ENCODE results near the gene FTSJ3. TPM values are rescaled to one million over a fixed set of nuclear protein-coding genes. Genes with fewer than 3 reads are reported as not detected.
A peak's percentile ranks its signal among the peaks of the same experiment; 100 is the strongest.

The FTSJ3 gene
- total RNA-seq, 4 donors from 2014 or later: 46.8 to 72.4 (median 56.2) TPM

- no peak for DNase-seq (ENCODE audit: extremely low spot score)
- Histone ChIP-seq H3K4me1 (peaks cover 5 to 15% (median 12%) of the 10 kb centered on the region in 4 donors), H3K27ac (replicated peaks in 1 of 4) (no peak overlapping the region), H3K27me3 (no peaks in the 10 kb centered on the region), H3K9me3 (no peaks in the 10 kb centered on the region), H3K4me3 (no peak overlapping the region), H3K36me3 (no peaks in the 10 kb centered on the region)
- TF ChIP-seq CTCF (IDR thresholded peaks at IDR 0.05) (no peak), POLR2A (IDR thresholded peaks at IDR 0.05; ENCODE audit: low read depth) (no peak), POLR2AphosphoS5 (IDR thresholded peaks at IDR 0.05) (no peak)
- intact Hi-C loops (cut with DNase I): no loop called here
- WGBS: 86% methylated on average over 9 of the region's 9 CpGs
Observed at GRCh38 chr17:63850401-63850800, 22.9 kb upstream of the FTSJ3 start.

- Histone ChIP-seq H3K4me1 (peaks cover 8 to 17% (median 16%) of the 10 kb centered on the region in 4 donors), H3K36me3 (no peaks in the 10 kb centered on the region), H3K9me3 (no peaks in the 10 kb centered on the region), H3K27me3 (no peaks in the 10 kb centered on the region), H3K27ac (replicated peaks in 1 of 4) (peak overlapping the region; percentile 60 to 77 (median 64)), H3K4me3 (peak overlapping the region; percentile 40 to 49 (median 44))
- intact Hi-C loops (cut with DNase I): no loop called here
- peak; percentile 98 for DNase-seq (ENCODE audit: extremely low spot score)
- 28% methylated on average over 49 of the region's 82 CpGs for WGBS
- TF ChIP-seq EP300 (IDR thresholded peaks at IDR 0.05) (no peak), CTCF (IDR thresholded peaks at IDR 0.05) (peak; percentile 65 to 83 (median 73)), POLR2AphosphoS5 (IDR thresholded peaks at IDR 0.05) (peak; percentile 51 to 64), POLR2A (IDR thresholded peaks at IDR 0.05; ENCODE audit: low read depth) (no peak)
Observed at GRCh38 chr17:63848834-63849689, 21.6 kb upstream of the FTSJ3 start.

- H3K36me3 ChIP-seq: no peaks in the 10 kb centered on the region
- H3K27me3 ChIP-seq: no peaks in the 10 kb centered on the region
- no peak overlapping the region for H3K27ac ChIP-seq (replicated peaks in 1 of 4)
- H3K4me1 ChIP-seq: peaks cover 15 to 26% (median 23%) of the 10 kb centered on the region in 4 donors
- no peak for TF ChIP-seq CTCF (IDR thresholded peaks at IDR 0.05)
- TF ChIP-seq EP300 (IDR thresholded peaks at IDR 0.05): no peak
- TF ChIP-seq POLR2A (IDR thresholded peaks at IDR 0.05; ENCODE audit: low read depth): no peak
- no peak for TF ChIP-seq POLR2AphosphoS5 (IDR thresholded peaks at IDR 0.05)
- H3K4me3 ChIP-seq: no peak overlapping the region
- 65% methylated on average over 3 of the region's 3 CpGs for WGBS
- no peak for DNase-seq (ENCODE audit: extremely low spot score)
- intact Hi-C loops (cut with DNase I): no loop called here
- H3K9me3 ChIP-seq: no peaks in the 10 kb centered on the region
Observed at GRCh38 chr17:63847525-63848249, 20.2 kb upstream of the FTSJ3 start.

- H3K4me3 ChIP-seq: no peak overlapping the region
- peaks cover 25 to 39% (median 34%) of the 10 kb centered on the region in 4 donors for H3K4me1 ChIP-seq
- H3K36me3 ChIP-seq: no peaks in the 10 kb centered on the region
- no peaks in the 10 kb centered on the region for H3K9me3 ChIP-seq
- WGBS: 32% methylated on average over 1 of the region's 1 CpG
- no peak for DNase-seq (ENCODE audit: extremely low spot score)
- no peaks in the 10 kb centered on the region for H3K27me3 ChIP-seq
- intact Hi-C loops (cut with DNase I): no loop called here
- no peak overlapping the region for H3K27ac ChIP-seq (replicated peaks in 1 of 4)
- no peak for TF ChIP-seq EP300 (IDR thresholded peaks at IDR 0.05)
- TF ChIP-seq POLR2A (IDR thresholded peaks at IDR 0.05; ENCODE audit: low read depth): no peak
- no peak for TF ChIP-seq POLR2AphosphoS5 (IDR thresholded peaks at IDR 0.05)
Observed at GRCh38 chr17:63845509-63845908, 18.0 kb upstream of the FTSJ3 start.

Data from esophagus muscularis mucosa (tissue), 4 donors.